GM12864 (cell line): ENCODE measurements around the gene CDC42EP4.

Source experiments
- DNase-seq: peaks from one replicate; pipeline ENCODE4 v3.0.0-alpha.2; 2011; ENCODE audit warnings: low read depth
- H3K4me3 ChIP-seq: 2 replicates; pipeline ENCODE4 v1.5.1; 2011; ENCODE audit warnings: mild to moderate bottlenecking, low read depth, low read length, control low read depth
- TF ChIP-seq, protein P1 (sequence below): IDR thresholded peaks from 2 replicates; pipeline ENCODE4 v1.5.1; 2011; ENCODE audit warnings: low read depth, mild to moderate bottlenecking, moderate library complexity, low read length, control low read depth, inconsistent platforms; ENCODE audit errors: missing control alignments

The CDC42EP4 gene

DNA sequence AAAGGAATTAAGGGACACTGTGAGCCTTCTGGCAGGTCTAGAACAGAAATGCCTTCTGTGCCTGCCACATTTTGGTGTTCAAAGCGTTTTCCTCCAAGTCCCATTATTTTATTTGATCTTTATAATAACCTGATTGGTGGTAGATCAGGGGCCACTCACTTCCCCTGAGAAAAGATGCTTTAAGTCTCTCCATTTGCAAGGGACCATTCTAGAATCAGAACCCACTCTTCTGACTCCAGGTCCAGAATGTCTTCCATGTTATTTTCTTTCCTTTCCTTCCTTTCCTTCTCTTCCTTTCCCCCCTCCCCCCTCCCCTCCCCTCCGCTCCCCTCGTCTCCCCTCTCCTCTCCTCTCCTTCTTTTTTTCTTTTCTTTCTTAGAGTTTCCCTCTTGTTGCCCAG, 19.3 kb upstream of the CDC42EP4 start:
- no peak overlapping the region for H3K4me3 ChIP-seq
- TF ChIP-seq, protein P1, sequence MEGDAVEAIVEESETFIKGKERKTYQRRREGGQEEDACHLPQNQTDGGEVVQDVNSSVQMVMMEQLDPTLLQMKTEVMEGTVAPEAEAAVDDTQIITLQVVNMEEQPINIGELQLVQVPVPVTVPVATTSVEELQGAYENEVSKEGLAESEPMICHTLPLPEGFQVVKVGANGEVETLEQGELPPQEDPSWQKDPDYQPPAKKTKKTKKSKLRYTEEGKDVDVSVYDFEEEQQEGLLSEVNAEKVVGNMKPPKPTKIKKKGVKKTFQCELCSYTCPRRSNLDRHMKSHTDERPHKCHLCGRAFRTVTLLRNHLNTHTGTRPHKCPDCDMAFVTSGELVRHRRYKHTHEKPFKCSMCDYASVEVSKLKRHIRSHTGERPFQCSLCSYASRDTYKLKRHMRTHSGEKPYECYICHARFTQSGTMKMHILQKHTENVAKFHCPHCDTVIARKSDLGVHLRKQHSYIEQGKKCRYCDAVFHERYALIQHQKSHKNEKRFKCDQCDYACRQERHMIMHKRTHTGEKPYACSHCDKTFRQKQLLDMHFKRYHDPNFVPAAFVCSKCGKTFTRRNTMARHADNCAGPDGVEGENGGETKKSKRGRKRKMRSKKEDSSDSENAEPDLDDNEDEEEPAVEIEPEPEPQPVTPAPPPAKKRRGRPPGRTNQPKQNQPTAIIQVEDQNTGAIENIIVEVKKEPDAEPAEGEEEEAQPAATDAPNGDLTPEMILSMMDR = no peak
- no peak for DNase-seq

DNA sequence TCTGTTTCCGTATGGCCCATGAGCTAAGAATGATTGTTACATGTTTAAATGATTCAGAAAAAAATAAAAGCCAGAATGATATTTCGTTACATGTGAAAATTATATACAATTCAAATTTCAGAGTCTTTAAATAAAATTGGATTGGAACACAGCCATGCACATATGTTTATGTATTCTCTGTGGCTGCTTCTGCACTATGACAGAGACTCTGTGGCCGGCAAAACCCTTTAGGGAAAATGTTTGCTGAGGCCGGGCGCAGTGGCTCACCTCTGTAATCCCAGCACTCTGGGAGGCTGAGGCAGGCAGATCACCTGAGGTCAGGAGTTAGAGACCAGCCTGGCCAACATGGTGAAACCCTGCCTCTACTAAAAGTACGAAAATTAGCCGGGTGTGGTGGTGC, 15.9 kb upstream of the CDC42EP4 start:
- TF ChIP-seq, protein P1 = no peak
- no peak for DNase-seq
- no peak overlapping the region for H3K4me3 ChIP-seq

DNA sequence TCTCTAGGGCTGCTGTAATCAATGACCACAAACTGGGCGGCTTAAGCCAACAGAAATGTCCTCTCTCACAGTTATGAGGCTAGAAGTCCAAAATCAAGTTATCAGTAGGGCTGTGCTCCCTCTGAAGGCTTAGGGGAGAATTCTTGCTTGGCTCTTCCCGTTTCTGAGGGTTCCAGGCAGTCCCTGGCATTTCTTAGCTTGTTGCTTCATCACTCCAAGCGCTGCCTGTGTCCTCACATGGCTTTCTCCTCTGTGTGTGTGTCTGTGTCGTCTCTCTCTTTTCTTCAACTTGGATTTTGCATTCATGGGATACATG, 13.7 kb upstream of the CDC42EP4 start:
- TF ChIP-seq, protein P1 = no peak
- no peak overlapping the region for H3K4me3 ChIP-seq
- DNase-seq = no peak

DNA sequence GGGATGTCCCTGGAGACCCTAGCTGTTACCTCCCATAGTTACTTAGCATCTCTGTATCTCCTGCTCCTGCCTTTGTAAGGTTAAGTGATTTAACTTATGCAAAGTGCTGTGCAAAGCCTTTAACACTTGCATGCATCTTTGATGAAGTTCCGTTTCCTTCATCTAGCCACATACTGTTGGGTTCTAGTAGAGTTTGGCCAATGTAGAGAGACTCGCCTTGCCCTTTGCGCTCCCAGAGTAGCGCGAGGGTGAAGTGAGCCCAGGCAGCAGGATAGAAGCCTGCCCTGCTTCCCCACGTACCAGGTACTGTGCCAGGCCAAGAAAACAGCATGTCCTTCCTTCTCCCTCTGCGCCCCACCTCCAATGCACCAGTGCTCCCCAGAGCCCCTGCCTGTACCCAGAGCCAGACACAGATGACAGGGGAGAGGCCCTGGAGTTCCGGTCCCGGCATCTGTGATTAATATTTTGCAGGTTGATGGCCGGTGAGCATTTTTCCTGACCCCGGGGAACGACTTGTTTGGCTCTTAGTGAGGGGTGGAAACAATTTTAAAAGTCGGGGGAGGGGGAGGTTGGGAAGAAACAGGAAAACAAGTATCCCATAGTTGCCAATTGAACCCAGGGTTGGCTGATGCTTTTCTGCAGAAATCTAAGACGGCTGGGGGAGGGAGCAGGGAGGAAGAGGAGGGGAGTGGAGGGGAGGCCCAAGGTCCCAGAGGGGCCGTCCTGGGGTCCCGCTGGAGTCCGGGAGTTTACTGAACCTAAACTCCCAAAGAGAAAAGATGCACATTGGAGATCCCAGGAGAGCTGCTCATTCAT, 13.1 kb upstream of the CDC42EP4 start:
- no peak for DNase-seq
- no peak overlapping the region for H3K4me3 ChIP-seq
- TF ChIP-seq, protein P1 = no peak

- no peak overlapping the region for H3K4me3 ChIP-seq
- no peak for DNase-seq
- TF ChIP-seq, protein P1 = no peak
These were observed 12.3 kb upstream of the CDC42EP4 start for GRCh38 chr17:73324160-73324475.

DNA sequence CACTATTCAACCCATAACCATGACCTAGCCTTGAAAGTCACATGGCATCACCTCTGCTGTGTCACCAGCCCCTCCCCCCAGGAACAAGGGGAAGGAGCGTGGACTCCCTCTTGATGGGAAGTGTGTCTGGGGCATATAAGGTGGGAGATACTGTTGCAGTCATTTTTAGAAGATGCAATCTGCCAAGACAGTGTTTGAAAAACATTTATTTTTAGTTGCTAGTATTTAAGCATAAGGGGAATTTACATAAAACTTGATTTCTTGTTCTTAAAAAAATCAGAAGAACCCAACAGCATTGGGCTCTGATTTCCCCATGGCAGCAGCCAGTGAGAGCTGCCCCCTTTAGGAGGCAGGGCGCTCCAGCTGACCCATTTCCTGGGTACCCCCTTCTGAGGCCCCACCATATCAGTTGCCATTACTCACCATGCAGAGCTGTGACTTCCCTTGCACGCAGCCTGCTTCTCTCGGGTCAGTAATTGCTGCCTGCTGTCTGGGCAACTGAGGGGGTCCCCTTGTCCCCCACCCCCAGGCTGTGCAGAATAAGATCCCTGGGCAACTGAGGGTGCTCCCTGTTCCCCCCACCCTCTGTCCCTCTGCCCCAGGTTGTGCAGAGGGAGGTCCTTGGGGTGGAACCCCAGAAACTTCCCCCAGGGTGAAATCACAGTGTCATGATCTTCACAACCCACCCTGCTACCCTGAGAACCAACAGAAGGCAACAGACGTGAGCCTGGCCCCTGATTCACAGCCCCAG, 11.8 kb upstream of the CDC42EP4 start:
- H3K4me3 ChIP-seq = no peak overlapping the region

More for the DNA sequence above, 11.8 kb upstream of the CDC42EP4 start:
- TF ChIP-seq, protein P1 = no peak
- DNase-seq = no peak
